ENCODE measurements around the gene BICDL2.

DNA sequence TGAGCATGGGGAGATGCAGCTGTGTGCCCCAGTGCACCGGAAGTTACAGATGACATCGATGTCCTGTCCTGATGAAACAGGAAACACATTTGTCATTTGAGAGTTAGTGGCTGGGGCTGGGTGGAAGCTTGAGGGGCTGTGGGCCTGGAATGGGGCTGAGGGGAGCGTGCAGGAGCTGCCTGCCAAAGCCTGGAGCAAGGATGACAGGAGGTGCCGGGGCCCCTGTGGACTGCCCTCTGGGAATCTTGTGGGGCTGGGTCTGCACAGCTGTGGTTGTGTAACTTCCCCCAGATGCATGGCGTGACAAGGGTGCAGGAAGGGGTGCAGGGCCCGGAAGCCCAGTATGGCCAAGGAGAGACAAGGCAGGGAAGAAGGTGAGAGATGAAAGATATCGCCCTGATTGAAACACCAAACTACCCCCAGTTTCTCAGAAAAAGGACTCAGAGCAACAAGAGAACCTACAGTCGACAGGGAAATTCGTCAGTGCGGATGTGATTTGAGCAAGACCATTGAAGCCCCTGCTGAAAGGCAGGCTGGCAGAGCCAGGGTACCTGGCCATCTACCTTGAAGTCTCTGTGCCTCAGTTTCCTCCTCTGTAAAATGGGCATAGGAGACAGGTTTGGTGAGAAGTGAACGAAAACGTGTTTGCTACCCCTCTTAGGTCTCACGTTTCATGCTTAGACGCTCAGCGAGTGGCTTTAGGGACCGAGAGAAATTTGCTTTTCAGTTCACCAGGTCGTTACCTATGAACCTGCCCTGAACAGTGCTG is 18.4 kb upstream of the BICDL2 start:
- TF ChIP-seq SMC3 (IDR thresholded peaks at IDR 0.05) (no peak), POLR2A (IDR thresholded peaks at IDR 0.05; ENCODE audit: low read length) (no peak), BHLHE40 (IDR thresholded peaks at IDR 0.05; ENCODE audit: low read depth, low read length) (no peak), MAFK (IDR thresholded peaks at IDR 0.05; ENCODE audit: partially characterized antibody) (no peak), RFX5 (IDR thresholded peaks at IDR 0.05) (no peak)
- TF ChIP-seq, protein P1, sequence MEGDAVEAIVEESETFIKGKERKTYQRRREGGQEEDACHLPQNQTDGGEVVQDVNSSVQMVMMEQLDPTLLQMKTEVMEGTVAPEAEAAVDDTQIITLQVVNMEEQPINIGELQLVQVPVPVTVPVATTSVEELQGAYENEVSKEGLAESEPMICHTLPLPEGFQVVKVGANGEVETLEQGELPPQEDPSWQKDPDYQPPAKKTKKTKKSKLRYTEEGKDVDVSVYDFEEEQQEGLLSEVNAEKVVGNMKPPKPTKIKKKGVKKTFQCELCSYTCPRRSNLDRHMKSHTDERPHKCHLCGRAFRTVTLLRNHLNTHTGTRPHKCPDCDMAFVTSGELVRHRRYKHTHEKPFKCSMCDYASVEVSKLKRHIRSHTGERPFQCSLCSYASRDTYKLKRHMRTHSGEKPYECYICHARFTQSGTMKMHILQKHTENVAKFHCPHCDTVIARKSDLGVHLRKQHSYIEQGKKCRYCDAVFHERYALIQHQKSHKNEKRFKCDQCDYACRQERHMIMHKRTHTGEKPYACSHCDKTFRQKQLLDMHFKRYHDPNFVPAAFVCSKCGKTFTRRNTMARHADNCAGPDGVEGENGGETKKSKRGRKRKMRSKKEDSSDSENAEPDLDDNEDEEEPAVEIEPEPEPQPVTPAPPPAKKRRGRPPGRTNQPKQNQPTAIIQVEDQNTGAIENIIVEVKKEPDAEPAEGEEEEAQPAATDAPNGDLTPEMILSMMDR (IDR thresholded peaks at IDR 0.05), result no peak
- TF ChIP-seq, protein P2, sequence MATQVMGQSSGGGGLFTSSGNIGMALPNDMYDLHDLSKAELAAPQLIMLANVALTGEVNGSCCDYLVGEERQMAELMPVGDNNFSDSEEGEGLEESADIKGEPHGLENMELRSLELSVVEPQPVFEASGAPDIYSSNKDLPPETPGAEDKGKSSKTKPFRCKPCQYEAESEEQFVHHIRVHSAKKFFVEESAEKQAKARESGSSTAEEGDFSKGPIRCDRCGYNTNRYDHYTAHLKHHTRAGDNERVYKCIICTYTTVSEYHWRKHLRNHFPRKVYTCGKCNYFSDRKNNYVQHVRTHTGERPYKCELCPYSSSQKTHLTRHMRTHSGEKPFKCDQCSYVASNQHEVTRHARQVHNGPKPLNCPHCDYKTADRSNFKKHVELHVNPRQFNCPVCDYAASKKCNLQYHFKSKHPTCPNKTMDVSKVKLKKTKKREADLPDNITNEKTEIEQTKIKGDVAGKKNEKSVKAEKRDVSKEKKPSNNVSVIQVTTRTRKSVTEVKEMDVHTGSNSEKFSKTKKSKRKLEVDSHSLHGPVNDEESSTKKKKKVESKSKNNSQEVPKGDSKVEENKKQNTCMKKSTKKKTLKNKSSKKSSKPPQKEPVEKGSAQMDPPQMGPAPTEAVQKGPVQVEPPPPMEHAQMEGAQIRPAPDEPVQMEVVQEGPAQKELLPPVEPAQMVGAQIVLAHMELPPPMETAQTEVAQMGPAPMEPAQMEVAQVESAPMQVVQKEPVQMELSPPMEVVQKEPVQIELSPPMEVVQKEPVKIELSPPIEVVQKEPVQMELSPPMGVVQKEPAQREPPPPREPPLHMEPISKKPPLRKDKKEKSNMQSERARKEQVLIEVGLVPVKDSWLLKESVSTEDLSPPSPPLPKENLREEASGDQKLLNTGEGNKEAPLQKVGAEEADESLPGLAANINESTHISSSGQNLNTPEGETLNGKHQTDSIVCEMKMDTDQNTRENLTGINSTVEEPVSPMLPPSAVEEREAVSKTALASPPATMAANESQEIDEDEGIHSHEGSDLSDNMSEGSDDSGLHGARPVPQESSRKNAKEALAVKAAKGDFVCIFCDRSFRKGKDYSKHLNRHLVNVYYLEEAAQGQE (IDR thresholded peaks at IDR 0.05), result no peak
- TF ChIP-seq, protein P3, sequence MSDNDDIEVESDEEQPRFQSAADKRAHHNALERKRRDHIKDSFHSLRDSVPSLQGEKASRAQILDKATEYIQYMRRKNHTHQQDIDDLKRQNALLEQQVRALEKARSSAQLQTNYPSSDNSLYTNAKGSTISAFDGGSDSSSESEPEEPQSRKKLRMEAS (IDR thresholded peaks at IDR 0.05), result no peak
- TF ChIP-seq, protein P4, sequence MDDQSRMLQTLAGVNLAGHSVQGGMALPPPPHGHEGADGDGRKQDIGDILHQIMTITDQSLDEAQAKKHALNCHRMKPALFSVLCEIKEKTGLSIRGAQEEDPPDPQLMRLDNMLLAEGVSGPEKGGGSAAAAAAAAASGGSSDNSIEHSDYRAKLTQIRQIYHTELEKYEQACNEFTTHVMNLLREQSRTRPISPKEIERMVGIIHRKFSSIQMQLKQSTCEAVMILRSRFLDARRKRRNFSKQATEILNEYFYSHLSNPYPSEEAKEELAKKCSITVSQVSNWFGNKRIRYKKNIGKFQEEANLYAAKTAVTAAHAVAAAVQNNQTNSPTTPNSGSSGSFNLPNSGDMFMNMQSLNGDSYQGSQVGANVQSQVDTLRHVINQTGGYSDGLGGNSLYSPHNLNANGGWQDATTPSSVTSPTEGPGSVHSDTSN (IDR thresholded peaks at IDR 0.05), result no peak
